NOMO-1 treated with dmso at 0.1 percent for 144 hours (cell line): ENCODE data around the gene RIPK1.

ENCODE experiments used
- DNase-seq: peaks from one replicate; lab custom pipeline; 2025; ENCODE audit not compliant: unreplicated experiment; lab: John Stamatoyannopoulos, UW

Gene RIPK1

DNA sequence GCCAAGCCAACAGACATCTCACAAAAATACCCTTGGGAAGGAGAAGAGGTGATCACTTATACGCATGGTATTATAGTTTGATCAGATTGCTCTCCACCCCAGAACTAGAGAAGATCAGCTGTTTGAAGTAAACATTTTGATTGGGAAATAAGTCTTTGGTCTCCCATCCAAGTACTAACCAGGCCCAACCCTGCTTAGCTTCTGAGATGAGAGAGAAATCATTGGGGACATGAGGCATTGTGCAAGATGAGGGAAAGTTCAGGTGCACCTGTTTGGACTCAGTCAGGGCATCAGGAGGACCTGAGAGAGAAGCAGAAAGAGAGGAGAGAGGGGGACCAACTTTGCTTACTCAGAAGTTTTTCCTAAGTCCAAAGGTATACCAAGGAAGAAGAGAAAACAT lies 11.4 kb downstream of the RIPK1 start:
- DNase-seq, result no peak

DNA sequence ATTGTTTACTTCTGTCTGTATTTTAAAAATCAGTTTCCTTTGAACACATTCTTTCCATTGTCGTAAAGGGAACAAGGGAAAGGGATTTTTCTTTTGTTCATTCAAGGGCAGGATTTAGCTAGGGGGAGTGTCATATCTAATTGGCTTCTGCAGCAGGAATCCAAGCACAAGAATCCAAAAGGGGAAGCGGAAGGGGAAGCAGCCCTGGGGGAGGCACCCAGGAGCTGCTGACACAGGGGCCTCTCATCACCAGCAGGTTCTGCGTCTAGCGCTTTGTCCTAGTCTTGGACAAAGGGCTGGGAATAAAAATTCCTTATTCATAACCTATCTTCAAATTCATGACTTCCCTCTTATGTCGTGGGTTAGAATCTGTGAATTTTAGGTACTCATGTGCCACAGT lies 13.7 kb downstream of the RIPK1 start:
- no peak for DNase-seq

DNA sequence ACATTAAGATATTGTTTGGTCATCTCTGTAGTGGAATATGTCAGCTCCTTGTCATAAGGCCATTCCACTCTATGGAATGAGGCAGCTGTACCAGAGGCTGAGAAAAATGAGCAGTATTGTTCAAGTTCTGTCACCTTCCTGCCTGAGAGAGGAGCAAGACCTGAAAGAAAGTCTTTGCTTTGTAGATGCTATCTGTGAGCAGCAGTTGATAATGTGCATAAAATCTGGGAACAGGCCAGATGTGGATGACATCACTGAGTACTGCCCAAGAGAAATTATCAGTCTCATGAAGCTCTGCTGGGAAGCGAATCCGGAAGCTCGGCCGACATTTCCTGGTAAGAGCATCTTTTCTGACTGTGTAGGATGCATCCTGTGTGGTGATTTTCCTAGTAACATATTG lies 16.8 kb downstream of the RIPK1 start:
- no peak for DNase-seq

DNA sequence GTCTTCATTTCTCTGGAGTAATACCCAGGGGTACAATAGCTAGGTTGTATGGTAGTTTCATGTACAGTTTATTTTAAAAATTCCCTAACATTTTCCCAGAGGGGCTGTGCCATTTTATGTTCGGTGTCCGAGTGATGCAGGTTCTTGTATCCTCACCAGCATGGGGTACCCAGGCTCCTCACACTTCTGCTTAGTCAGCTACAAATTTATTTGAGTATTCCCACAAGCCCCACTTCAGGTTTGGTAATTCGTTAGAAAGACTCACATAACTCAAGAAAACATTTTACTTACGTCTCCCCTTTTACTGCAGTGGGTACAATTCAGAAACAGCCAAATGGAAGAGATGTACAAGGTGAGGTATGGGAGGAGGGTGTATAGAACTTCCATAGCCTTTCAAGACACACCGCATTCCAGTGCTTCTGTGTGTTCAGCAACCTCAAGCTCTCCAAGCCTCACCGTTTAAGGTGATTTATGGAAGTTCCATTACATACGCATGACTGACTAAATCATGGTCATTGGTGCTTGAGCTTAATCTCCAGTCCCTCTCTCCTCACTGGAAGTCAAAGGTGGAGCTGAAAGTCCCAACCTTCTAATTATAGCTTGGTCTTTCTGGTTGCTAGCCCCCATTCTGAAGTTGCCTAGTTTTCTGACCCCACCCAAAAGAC lies 18.1 kb downstream of the RIPK1 start:
- DNase-seq, result no peak

DNA sequence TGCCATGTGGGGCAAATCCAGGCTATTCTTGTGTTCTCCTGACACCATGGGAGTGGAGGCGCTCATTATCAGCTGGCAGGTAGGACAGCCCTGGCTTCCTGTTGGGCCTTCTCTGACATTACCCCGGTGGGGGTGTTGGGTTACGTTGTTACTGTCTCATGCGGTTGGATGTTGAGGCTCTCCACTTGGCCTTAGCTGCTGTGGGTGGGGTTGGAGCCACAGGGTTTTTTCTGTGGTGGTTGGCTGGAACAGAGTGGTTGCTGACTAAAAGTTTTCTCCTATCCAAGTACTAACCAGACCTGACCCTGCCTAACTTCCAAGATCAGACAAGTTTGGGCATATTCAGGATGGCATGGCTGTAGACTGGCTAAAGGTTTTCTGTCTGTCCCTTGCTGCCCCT lies 20.2 kb downstream of the RIPK1 start:
- no peak for DNase-seq

DNA sequence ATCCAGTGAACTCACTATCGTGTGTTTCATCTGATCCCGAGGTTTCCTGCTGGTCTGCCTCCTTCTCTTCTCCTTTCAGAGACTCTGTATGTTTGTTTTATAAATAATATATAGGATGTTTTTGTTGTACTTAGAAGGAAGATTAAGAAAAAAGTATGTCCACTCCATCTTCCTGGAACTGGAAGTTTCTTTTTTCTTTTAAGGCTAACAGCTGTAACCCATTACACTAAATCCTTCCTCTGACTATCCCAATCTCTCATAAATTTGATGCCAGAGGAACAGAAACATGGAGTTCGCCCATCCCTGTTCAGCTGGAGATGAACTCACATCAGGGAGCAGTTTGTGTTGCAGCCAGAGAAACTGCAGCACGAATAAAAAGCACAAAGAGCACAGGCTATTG lies 20.7 kb downstream of the RIPK1 start:
- DNase-seq, result no peak

DNA sequence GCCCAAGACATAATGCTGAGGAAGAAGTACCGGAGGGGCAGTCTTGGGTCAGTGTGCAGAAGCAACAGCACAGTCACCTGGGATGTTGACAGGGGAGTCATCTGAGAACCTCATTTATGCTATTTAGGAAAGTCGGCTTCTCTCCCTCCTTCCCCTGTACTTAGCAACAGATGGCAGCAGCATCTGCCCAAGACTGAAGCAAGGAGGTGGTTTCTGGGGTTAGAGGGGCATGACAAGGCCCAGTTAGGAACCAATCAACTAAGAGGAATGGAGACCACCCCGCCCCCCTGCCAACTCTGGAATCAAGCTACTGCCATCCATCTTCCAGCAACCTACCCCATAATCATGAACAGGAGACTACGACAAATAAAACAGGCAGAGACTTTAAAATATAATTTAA lies 21.7 kb downstream of the RIPK1 start:
- DNase-seq, result no peak

DNA sequence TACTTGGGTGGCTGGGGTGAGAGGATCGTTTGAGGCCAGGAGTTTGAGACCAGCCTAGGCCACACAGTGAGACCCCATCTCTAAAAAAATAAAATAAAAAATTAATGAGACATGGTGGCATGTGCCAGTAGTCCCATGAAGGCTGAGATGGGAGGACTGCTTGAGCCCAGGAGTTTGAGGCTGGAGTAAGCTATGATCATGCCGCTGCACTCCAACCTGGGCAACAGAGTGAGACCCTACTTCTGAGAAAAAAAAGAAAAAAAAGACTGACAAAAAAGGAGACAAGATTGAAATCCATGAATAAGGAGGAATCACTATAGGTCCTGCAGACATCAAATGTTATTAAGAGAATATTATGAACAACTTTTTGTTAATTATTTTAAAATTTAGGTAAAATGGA lies 26.5 kb downstream of the RIPK1 start:
- DNase-seq, result no peak

DNA sequence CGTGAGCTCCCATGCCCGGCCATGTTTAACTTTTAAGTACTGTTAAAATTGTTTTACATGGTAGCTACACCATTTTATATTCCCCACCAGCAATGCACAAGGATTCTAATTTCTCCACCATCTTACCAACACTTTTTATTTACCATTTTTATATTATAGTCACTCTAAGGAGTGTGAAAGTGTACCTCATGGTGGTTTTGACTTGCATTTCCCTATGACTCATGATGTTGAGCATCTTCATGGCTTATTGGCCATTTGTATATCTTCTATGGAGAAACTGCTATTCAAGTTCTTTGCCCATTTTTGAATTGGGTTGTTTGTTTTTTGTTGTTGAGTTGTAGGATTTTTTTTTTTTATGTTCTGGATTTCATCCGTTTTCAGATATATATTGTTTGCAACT lies 34.6 kb downstream of the RIPK1 start:
- DNase-seq, result no peak

DNA sequence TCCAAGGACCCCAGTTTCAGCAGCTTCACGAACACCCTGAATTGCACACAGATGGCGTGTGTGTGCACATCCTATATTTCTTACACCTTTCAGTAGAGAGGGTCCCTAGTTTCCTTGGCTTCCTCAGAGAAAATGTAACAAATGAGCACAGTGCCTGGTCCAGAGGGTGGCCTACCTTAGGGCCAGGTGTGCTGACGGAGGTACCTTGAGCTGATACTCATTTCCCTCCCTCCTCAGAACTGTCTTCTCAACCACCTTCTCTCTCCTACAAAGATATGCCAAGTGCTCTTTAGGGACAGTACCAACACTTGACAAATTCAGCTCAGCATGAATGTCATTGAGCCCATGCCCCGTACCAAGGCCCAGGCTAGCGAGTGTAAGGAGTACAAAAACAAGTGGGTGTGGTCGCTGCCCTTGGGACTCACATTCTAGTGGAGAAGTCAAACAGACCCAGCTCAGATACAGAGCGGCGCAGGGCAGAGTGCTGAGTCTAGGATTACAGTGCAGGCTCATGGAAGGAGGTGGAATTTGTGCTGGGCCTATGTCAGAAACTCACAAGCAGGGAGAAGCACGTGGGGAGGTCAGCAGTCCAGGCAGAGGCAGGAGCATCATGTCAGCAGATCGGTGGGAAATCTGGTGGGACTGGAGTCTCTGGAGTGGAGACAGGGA lies 40.6 kb downstream of the RIPK1 start:
- DNase-seq, result no peak

DNA sequence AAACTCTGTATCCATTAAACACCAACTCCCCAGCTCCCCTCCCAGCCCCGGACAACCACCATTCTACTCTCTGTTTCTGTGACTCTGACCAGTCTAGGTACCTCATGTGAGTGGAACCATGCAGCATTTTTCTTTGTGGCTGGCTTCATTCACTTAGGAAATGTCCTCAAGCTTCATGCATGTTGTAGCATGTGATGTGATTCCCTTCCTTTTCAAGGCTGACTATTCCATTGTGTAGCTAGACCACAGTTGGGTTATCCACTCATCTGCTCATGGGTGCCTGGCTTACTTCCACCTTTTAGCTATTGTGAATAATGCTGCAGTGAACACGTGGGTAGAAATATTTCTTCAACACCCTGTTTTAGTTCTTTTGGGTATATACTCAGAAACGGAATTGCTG lies 41.5 kb downstream of the RIPK1 start:
- no peak for DNase-seq

DNA sequence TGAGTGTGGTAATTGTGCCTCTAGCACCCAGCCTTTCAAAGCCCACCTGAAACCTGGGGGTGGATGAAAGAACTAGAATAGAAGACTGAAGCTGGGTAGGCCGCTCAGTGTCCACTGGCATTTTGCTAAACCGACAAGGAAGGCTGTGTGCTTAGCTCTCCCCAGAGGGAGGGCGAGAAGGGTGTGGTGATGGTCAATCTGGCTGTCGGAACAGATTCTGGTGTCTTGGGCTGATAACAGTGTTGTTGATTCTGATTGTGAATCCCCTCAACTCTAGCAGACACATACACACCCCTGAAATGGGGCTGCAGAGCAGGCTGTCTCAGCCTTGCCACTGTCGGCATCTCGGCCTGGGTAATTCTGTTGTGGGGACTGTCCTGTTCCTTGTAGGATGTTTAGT lies 46.1 kb downstream of the RIPK1 start:
- no peak for DNase-seq

DNA sequence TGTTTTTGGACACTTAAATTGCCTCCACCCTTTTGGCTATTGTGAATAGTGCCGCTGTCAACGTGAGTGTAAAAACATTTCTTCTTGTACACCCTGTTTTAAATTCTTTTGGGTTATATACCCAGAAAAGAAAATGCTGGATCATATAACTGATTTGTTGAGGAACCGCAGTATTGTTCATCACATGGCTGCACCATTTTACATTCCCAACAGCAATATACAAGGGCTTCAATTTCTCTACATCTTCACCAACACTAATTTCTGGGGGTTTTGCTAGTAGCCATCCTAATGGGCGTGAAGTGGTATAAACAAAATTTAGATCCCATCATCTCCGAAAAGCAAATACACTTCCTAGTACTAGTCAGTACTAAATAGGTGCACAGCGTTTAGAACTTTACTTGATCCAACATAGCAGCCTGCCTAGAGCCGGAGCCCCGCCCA lies 49.6 kb downstream of the RIPK1 start:
- no peak for DNase-seq

DNA sequence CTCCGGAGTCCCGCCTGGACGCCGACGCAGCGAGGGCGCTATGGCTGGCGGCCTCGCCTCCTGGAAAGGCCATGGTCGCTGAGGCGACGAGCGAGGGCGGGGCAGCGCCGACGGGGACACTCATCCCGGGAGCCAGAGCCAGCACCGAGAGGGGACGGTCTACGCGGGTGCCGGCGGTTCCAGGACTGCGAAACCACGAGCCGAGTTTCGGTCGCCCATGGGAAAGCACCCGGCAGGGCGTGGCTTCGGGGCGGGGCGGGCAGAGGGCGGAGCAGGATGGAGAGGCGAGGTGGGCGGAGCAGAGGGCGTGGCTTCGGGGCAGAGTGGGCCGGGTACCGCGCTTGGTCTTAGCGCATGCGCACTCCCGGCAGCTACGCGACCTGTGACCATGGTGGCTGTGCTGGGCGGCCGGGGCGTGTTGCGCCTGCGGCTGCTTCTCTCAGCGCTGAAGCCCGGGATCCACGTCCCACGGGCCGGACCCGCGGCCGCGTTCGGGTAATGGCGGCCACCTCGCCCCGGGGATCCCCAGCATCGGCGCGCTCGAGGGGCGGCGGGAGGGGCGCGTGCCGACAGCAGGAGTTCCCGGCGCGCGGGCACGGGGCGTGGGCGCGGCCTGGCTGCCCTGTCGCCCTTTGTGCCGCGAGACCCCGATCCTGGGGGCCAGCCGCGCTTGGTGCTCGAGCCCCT lies 50.2 kb downstream of the RIPK1 start, which contains the start of gene BPHL:
BPHL (plus strand) TSS at position 359 of the 687 bp plus-strand sequence; CDS start at position 389, 30 bp downstream.
- DNase-seq, result peak; percentile 93

DNA sequence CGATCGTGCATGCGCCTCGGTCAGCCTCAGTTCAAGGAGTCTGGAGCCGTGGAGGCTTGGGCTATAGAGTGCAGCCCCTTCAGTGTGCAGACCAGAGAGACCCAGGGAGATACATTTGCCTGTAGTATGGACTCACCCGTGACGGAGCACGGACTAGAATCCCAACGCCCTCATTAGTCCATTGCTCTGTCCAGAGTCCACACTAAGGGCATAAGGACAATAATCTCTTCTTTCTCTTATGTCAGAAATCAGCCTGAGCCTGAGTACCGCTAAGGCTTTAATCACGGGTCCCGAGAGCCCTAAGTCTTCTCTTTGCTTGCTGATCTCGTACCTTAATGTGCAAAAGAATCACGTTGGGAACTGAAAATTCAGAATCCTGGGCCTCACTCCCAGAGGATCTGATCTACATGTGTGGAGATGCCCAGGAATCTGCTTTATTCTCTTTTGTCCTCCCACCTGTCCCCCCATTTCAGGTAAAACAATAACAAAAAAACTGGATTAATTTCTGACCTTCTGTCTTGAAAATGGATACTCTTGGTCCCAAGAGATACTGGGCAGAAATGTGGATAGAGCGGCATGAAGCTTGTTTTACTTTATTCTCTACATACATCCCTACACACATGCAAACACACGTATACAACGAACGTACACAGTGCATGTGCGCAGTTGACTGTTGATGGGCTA lies 50.9 kb downstream of the RIPK1 start:
- DNase-seq, result no peak

DNA sequence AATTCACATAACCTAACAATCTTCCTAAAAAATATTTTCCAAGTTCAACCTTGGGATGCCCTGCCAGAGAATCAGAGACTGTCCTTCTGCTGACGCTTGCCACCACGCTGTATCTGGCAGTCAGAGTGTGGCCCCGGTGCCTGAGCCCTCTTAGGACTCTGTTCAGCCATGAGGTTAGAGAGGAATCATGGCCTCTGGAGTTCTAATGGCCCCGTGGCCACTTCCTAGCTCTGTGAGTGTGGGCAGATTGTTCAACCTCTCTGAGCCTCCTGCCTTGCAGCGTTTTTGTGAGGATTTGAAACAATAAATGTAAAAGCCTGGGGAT lies 52.4 kb downstream of the RIPK1 start:
- DNase-seq, result no peak

DNA sequence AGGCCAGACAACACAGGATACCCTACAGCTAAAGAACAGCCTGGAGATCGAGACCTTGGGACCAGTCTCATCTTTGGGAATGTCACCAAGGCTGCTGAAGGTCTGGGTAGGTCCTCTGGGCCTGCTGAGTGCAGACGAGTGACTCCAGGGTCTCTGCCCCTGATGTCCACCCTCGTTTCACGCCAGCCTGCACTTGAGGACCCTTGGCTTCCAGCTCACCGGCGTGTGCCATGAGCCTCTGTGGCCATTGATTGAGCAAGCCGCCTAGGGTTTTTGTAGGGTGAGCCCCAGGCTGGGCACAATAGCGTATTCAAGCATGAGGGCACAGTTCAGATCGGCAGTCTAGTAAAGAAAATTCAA lies 54.5 kb downstream of the RIPK1 start:
- no peak for DNase-seq

DNA sequence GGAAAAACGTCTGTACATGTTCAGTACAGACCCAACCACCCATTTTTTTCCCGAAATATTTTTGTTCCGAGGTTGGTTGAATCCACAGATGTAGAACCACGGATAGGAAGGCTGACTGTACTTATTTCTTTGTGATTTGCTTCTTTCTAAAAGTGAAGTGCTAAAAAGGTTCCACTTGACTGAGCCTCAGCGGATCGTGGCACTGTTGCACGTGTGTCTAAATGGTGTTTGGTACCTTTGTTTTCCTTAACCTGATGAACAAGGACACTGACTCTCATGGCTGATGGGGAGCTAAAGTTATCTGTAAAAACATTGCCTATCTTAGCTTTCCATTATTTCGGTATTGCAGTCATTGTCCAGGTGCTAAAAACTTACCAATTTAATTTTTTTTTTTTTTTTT lies 56.4 kb downstream of the RIPK1 start:
- no peak for DNase-seq

DNA sequence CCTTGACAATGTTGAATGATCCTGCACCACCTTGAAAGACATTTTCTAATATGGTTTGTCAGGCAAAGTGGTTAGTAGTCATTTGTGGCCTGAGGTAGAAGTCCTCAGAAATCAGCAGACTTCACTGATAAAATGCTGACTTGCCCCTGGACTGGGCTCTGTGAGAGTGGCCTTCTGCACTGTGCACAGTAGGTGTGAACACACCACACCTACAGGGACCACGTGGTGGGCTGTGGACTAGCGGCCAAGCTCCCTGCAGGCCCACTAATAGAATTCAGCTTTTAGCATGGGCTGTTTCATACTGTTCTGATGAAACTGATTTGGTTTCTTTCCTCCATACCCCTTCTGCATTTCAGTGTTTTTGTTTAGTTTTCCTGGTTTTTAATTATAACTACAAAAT lies 57.5 kb downstream of the RIPK1 start:
- no peak for DNase-seq

DNA sequence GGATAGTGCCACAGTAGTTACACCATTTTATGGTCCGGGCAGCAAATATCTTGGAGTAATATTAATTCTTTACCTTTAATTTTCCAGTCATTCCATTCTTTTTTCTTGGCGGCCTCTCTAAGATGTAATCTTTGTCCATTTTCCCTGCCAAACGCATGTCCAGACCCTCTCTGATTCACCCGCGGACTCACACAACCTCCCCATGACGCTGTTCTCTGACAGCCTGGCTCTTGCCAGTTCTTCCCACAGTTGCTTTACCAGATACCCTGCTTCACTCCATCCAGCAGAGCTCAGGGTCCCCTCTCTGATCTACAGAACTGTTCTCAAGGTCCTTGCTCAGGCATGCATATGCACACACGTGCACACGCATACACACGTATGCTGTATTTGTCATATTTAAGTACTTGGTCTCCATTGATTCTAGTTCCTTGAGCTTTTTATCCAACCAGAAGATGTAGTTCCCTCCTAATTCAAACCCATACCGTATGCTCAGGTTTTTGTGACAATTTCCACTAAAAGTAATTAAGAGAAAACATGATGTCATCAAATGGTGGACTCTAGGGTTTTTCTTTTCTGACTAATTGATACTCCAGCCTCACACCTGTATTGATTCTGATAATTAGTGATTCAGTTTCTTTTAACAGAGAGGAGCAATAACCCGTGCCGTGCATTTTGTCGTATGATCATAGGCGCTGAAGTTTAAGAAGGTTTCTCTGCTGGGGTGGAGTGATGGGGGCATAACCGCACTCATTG lies 60.2 kb downstream of the RIPK1 start:
- no peak for DNase-seq

DNA sequence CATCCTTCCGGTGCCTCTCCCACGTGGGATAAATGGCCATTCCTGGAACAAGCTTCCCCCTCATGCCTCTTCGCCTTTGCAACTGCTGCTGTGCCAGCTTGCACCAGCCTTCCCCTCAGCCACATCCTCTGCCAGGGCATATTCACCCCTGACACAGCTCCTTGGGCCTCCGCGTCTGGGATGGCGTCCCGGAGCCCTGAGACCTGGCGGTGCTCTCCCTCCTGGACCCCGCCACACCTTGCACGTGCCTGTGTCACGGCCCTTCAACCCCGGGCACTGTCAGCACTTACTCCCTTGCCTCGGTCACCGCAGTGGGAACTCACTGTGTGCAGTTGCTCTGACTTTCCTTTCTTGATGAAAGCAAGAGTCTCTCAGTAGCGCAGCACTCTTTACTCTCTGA lies 63.4 kb downstream of the RIPK1 start:
- DNase-seq, result no peak
